ENCODE results near the gene CCDC88B. TPM values are rescaled to one million over a fixed set of nuclear protein-coding genes. Genes with fewer than 3 reads are reported as not detected.

CCDC88B gene
- total and polyA plus RNA-seq, 2 of the 8 experiments (the other 6 are each of a cell fraction or from before 2014, with no cell fraction given): 5.9 to 12.5 TPM

DNA sequence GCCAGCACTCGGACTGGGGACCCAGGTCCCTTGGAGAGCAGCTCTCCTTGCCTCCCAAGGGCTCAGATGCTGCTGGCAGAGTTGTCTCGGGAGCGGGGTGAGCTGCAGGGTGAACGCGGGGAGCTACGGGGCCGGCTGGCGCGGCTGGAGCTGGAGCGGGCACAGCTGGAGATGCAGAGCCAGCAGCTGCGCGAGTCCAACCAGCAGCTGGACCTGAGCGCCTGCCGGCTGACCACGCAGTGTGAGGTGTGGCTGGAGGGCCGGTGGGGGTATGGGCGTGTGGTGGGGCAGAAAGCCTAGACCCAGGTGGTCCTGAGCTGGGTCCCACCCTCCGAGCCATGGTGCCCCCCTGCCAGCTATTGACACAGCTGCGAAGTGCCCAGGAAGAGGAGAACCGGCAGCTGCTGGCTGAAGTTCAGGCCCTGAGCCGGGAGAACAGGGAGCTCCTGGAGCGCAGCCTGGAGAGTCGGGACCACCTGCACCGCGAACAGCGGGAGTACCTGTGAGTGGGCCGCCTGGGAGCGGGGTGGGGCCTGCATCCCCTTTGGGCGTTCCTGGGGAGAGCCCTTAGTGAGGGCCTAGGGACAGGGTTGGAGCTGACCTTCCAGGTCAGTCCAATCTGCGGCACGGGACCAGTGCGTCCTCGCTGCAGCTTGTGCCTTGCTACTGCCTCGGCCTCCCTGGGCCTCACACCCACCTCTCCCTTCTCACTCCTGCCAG, 13.2 kb downstream of the CCDC88B start:
- no peak overlapping the region for H3K23ac ChIP-seq (ENCODE audit: insufficient read length)
- no peaks in the 10 kb centered on the region for H3K79me2 ChIP-seq (ENCODE audit: control insufficient read depth in 1 of 2, insufficient read depth in 2 of 2, low read length in 2 of 2)
- no peak overlapping the region for H2BK120ac ChIP-seq (replicated peaks; ENCODE audit: low read depth, low read length)
- no peak overlapping the region for H4K5ac ChIP-seq (ENCODE audit: insufficient read length, low read depth, low read length)
- H3K4me1 ChIP-seq (replicated peaks in 1 of 4; ENCODE audit: control insufficient read depth in 3 of 4, insufficient read depth in 4 of 4, low read length in 3 of 4): peaks cover 0 to 25% (median 17%) of the 10 kb centered on the region in 4 experiments; a peak in 6 of 7 replicates
- no peak overlapping the region for H3K14ac ChIP-seq (ENCODE audit: insufficient read length)
- H4K8ac ChIP-seq (ENCODE audit: extremely low read depth, insufficient read depth, low read length): no peak overlapping the region
- H3K4me3 ChIP-seq (ENCODE audit: extremely low read depth in 1 of 4, insufficient read depth in 2 of 4, low read depth in 3 of 4, low read length in 4 of 4): no peak overlapping the region
- ChIA-PET POLR2A (ENCODE audit: partially characterized antibody) (interaction anchor here (0.7 to 6.2 kb wide), 8 partner anchors 9 to 146 kb away, joined by 3 to 47 read pairs (median 4); partner anchors contain the start of genes CCDC88B, FERMT3, PRDX5 and TRMT112), CTCF (ENCODE audit: partially characterized antibody) (interaction anchor here (0.6 to 37.6 kb wide), 16 partner anchors 11 to 297 kb away, joined by 3 to 614 read pairs (median 5); partner anchors contain the start of genes CATSPERZ, CCDC88B, ESRRA and NUDT22)
- H4K91ac ChIP-seq (replicated peaks; ENCODE audit: insufficient read length, low read length): no peak overlapping the region
- H2AFZ ChIP-seq (ENCODE audit: low read length): no peak overlapping the region
- H3K27ac ChIP-seq (ENCODE audit: low read depth, low read length): no peak overlapping the region
- no peaks in the 10 kb centered on the region for H4K20me1 ChIP-seq (replicated peaks in 1 of 2; ENCODE audit: control insufficient read depth in 1 of 2, insufficient read depth in 2 of 2, low read length in 2 of 2)
- no peak overlapping the region for H3K18ac ChIP-seq (ENCODE audit: extremely low read depth, low read length)
- WGBS, 2 experiments (ENCODE audit: extremely low coverage in 1 of 2, insufficient coverage in 1 of 2, insufficient read length in 1 of 2, insufficient replicate concordance in 2 of 2, low coverage in 1 of 2, low lambda C conversion rate in 2 of 2, missing lambda C conversion rate in 1 of 2): 88% methylated on average over 27 of the region's 34 CpGs; no CpG with 5 or more reads in 1 of the 2 experiments
- H3K4me2 ChIP-seq (ENCODE audit: insufficient read depth in 1 of 2, low read depth in 2 of 2, low read length in 2 of 2): no peak overlapping the region
- H3K9ac ChIP-seq (replicated peaks in 1 of 4; ENCODE audit: extremely low read depth in 1 of 4, low read depth in 3 of 4, low read length in 3 of 4): no peak overlapping the region
- 0 out of 2 replicates have a peak overlapping the region, but pooled peaks have one; percentile 32 for H2BK20ac ChIP-seq (ENCODE audit: low read length)
- H3K36me3 ChIP-seq (ENCODE audit: control insufficient read depth in 2 of 4, insufficient read depth in 4 of 4, low read length in 3 of 4): no peaks in the 10 kb centered on the region
- 0 out of 2 replicates have a peak overlapping the region, but pooled peaks have one; percentile 48 for H2AK5ac ChIP-seq (ENCODE audit: low read depth, low read length)
- peak in 1 of 2 experiments; percentile 54 for DNase-seq (ENCODE audit: low read depth in 1 of 2, low spot score in 2 of 2)
- H2BK12ac ChIP-seq (ENCODE audit: low read depth, low read length): no peak overlapping the region; the same call in 1 of the 2 replicates
- H3K79me1 ChIP-seq (ENCODE audit: low read depth, low read length): no peaks in the 10 kb centered on the region
- H2BK15ac ChIP-seq (ENCODE audit: low read length): 0 out of 2 replicates have a peak overlapping the region, but pooled peaks have one; percentile 61
- no peak for FAIRE-seq
- no peak overlapping the region for H3K56ac ChIP-seq (replicated peaks; ENCODE audit: insufficient read length, low read depth, low read length)
- H3K27me3 ChIP-seq (replicated peaks in 1 of 4; ENCODE audit: control insufficient read depth in 3 of 4, extremely low read depth in 1 of 4, insufficient read depth in 3 of 4, low read length in 3 of 4): no peaks in the 10 kb centered on the region
- no peak overlapping the region for H3K4ac ChIP-seq (replicated peaks; ENCODE audit: insufficient read length, low read depth, low read length)
- H3K23me2 ChIP-seq (ENCODE audit: low read depth, low read length): no peaks in the 10 kb centered on the region
- H3K9me3 ChIP-seq (ENCODE audit: insufficient read depth in 2 of 2, low read depth in 1 of 2, low read length in 1 of 2): no peaks in the 10 kb centered on the region
- H2BK5ac ChIP-seq (ENCODE audit: low read depth, low read length): no peak overlapping the region
- TF ChIP-seq MAX (IDR thresholded peaks at IDR 0.05) (no peak), TBP (IDR thresholded peaks at IDR 0.05; ENCODE audit: low read depth, low read length) (no peak), CHD2 (IDR thresholded peaks at IDR 0.05; ENCODE audit: low read length) (no peak), BCL11A (IDR thresholded peaks at IDR 0.05; ENCODE audit: low read depth in 2 of 2, low read length in 2 of 2) (no peak), RAD21 (IDR thresholded peaks at IDR 0.05 in 1 of 2, conservative IDR thresholded peaks at IDR 0.05 in 1 of 2; ENCODE audit: low read depth in 2 of 2, low read length in 2 of 2) (no peak), YY1 (IDR thresholded peaks at IDR 0.05; ENCODE audit: low read depth, low read length) (no peak), TAF7 (optimal IDR thresholded peaks at IDR 0.05; ENCODE audit: borderline replicate concordance, low read depth, low read length) (no peak), E2F6 (IDR thresholded peaks at IDR 0.05) (no peak), NRF1 (IDR thresholded peaks at IDR 0.05; ENCODE audit: low read depth, low read length) (no peak), CBX5 (IDR thresholded peaks at IDR 0.05; ENCODE audit: low read depth, low read length) (no peak), BRCA1 (IDR thresholded peaks at IDR 0.05; ENCODE audit: low read depth, low read length) (no peak)

Measured in H1 (cell line).